Measurements from ENCODE around the gene RBM4.

The RBM4 gene

DNA sequence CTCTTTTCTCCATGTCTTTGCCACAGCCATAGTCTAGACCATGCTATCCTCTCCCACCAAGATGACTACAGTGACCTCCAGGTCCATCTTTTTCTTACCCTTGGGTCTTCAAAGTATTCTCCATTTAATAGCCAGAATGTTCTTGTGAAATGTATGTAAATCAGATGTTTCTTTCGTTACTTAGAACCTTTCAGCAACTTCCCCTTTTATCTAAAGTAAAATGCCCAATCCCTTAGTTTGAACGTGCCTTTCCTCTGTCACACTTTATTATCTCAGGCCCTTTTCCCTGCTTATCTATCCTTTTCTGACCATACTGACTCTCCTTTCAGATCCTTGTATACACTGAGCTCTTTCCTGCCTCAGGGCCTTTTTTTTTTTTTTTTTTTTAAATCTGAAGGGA, 21.3 kb downstream of the RBM4 start:
- no peak for DNase-seq

GRCh38 chr11:66663741-66664296, 25.3 kb downstream of the RBM4 start:
- no peak for DNase-seq

DNA sequence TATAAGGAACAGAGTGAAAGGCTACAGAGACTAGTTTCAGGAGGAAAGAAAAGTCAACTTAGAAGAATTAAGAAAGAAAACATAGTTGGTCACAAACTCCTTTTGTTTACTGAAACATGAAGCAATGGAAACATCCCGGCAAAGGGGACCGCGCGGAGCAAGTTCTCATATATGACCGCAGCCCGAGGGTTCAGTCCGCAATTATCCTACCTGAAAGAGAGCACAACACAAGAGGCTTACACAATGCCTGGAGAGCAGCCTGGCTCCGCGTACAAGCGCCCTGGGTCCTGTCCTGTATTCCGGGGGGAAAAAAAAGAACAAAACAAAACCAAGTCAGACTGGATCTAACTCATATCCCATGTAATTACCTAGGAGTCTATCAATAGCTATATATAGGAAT, 26.9 kb downstream of the RBM4 start:
- no peak for DNase-seq

DNA sequence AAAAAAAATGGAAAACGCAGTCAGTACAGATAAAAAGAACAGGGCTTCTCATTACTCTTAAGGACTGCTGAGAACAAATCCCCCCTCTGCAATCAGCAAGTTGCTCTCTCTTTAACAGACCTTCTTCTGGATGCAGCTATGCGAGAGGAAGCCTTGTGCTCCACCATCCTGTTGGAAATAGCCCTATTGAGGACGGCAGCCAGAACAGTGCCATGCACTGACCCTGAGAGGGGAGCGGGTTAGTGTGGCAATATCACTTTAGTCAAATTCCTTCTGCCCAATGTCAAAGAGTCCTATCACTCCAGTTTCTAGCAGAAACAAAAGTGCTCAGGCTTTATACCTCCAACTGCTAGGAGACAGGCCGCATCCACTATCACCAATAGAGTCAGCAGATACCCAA, 32.3 kb downstream of the RBM4 start:
- DNase-seq: no peak

GRCh38 chr11:66674964-66675602, 36.6 kb downstream of the RBM4 start:
- DNase-seq: no peak

DNA sequence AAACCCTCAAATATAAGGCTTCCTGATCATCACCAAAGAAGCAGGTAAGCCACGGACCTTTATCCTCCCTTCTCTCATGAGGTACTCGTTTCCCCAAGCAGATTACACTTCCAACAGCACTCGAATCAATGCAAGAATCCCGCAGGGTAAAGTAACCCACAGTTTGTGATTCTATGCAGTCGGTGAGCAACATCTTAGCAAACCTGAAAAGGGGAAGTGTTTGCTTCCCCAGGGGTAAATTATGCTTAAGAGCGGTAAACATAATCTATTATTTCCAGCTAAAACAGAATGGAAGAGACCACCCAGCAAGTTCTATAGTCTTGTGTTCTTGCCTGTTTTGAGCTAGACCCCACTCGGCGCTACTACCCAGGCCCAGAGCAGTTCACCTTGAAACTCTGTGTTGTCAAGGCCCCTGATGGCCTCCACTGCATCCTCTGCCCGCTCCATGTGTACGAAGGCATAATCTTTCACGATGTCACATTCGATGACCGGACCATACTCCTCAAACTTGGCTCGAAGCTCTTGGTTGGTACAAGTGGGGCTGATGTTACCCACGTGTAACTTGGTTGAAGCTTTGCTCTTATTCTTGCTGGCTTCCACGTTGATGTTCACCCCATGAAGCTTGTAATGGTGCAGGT, 37.9 kb downstream of the RBM4 start:
- DNase-seq: no peak

DNA sequence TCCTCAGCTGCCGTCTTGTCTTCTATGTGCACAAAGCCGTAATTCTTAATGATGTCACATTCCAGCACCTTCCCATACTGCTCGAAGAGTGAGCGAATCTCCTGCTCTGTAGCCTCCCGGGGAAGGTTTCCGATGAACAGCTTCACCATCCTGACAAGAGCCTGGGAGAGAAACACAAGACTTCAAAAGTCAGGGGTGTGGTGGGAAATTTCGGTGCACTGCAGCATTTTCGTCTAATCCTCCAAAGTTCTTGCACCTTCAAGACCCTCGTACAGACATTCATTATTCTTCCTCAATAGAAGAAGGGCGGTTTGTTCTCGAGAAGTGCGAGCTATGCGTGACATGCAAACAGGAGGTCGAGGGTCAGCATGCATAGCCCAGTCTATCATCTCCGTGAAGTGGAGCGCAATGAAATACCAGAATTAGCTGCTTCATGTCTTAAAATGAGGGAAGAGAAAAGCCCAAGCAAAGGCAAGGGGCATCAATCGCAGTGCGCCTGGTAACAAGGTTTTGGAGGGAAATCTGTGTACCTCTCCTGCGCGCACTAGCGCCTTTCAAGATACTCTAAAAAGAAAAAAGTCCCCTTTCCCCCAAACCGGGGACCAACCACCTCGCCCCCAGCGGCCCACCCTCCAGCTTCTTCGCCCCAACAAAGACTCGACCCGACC, 38.6 kb downstream of the RBM4 start:
- DNase-seq: no peak

- DNase-seq: peak; percentile 95 to 96
Observed at GRCh38 chr11:66677599-66678375, 39.3 kb downstream of the RBM4 start, which contains the start of gene RBM4B. TSS of gene RBM4B (minus strand) at chr11:66677887. CDS start at chr11:66677079, 808 bp downstream.

- DNase-seq: no peak
Observed at GRCh38 chr11:66680966-66681645, 42.6 kb downstream of the RBM4 start.

- no peak for DNase-seq
Observed at GRCh38 chr11:66683877-66684276, 45.4 kb downstream of the RBM4 start.

DNA sequence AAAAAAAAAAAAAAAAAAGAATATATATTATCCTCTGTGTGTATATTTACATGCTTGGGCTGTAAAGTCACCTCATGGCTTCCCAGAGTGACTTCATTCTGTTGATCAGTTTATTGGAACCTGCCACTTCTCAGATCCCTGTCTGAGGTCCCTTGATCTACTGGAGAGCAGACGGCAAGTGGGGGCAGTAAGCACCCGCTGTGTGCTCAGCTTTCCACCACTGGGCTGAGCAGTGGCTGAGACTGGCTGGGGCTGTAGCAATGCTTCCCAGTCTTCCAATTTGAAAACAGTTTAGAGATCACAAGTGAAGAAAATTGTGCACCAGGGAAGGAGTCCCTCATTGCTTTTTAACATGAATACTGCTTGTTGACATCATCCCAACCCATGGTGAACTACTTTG, 46.1 kb downstream of the RBM4 start:
- no peak for DNase-seq

GRCh38 chr11:66685276-66686099, 47.0 kb downstream of the RBM4 start:
- DNase-seq: no peak

GRCh38 chr11:66686100-66686785, 47.7 kb downstream of the RBM4 start:
- DNase-seq: no peak

GRCh38 chr11:66686801-66687750, 48.6 kb downstream of the RBM4 start:
- DNase-seq: no peak

DNA sequence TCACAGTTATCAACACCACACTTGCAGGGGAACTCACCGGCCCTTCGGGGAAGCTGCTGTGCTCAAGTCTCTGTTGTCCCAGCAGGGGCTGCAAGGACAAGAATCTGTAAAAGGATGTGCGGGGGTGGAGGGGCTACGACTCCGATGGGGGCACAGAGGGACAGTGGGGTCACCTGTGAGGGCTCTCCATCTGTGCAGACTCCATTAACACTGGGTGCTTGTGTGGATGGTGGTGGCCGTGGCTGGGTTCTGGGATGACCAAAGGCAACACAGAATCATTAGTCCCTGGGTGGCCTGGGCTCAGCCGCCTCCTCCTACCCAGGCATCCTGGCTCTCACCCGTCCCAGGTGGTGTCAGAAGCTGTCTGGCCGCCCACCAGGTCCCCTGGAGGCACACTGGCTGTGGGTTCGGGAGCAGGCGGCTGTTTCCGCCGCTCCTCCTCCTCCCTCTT, 49.4 kb downstream of the RBM4 start:
- no peak for DNase-seq

GRCh38 chr11:66688561-66689534, 50.3 kb downstream of the RBM4 start:
- DNase-seq: no peak

- no peak for DNase-seq
Observed at GRCh38 chr11:66689661-66690590, 51.4 kb downstream of the RBM4 start.
